Measurements from ENCODE around the gene CNOT11. TPM values are rescaled to one million over a fixed set of nuclear protein-coding genes. Genes with fewer than 3 reads are reported as not detected.
A peak's percentile ranks its signal among the peaks of the same experiment; 100 is the strongest.

The CNOT11 gene
- total RNA-seq, 1 donor from 2014 or later: 33.8 TPM

GRCh38 chr2:101272045-101272784 is 19.5 kb downstream of the CNOT11 start:
- intact Hi-C loops (cut with micrococcal nuclease): no loop called here
- Histone ChIP-seq H3K36me3 (peaks cover 81% of the 10 kb centered on the region), H3K27me3 (ENCODE audit: low read depth) (no peaks in the 10 kb centered on the region), H3K4me1 (peaks cover 15% of the 10 kb centered on the region), H3K9me3 (replicated peaks) (no peaks in the 10 kb centered on the region), H3K4me3 (no peak overlapping the region), H3K27ac (replicated peaks) (no peak overlapping the region)
- TF ChIP-seq CTCF (IDR thresholded peaks at IDR 0.05; ENCODE audit: borderline replicate concordance): no peak
- DNase-seq: no peak

DNA sequence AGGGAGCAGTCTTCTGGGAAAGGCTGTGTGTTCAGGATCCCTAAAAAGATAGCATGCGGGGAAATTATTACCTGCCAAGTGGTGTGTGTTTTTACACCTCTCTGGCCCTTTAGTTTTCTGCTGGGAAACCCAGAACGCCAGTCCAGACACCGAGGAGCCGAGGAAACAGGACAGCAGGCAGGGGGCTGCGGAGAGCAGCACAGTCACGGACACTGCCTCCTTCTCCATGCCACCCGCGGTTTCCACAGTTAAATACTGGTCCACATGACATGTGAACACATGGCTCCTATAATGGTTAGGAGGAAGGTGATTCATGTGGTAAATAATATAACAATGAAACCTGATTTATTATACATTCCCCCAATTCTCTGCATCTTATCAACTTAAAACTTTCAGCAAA is 20.4 kb downstream of the CNOT11 start:
- intact Hi-C loops (cut with micrococcal nuclease): no loop called here
- Histone ChIP-seq H3K36me3 (peaks cover 80% of the 10 kb centered on the region), H3K4me3 (no peak overlapping the region), H3K27me3 (ENCODE audit: low read depth) (no peaks in the 10 kb centered on the region), H3K27ac (replicated peaks) (no peak overlapping the region), H3K9me3 (replicated peaks) (no peaks in the 10 kb centered on the region), H3K4me1 (peaks cover 9% of the 10 kb centered on the region)
- no peak for TF ChIP-seq CTCF (IDR thresholded peaks at IDR 0.05; ENCODE audit: borderline replicate concordance)
- no peak for DNase-seq

- Histone ChIP-seq H3K4me3 (no peak overlapping the region), H3K9me3 (replicated peaks) (no peaks in the 10 kb centered on the region), H3K27ac (replicated peaks) (peak overlapping the region; percentile 0), H3K4me1 (peaks cover 16% of the 10 kb centered on the region), H3K27me3 (ENCODE audit: low read depth) (no peaks in the 10 kb centered on the region), H3K36me3 (peaks cover 79% of the 10 kb centered on the region)
- intact Hi-C loops (cut with micrococcal nuclease): no loop called here
- no peak for TF ChIP-seq CTCF (IDR thresholded peaks at IDR 0.05; ENCODE audit: borderline replicate concordance)
- no peak for DNase-seq
Observed at GRCh38 chr2:101274142-101274541, 21.5 kb downstream of the CNOT11 start.

DNA sequence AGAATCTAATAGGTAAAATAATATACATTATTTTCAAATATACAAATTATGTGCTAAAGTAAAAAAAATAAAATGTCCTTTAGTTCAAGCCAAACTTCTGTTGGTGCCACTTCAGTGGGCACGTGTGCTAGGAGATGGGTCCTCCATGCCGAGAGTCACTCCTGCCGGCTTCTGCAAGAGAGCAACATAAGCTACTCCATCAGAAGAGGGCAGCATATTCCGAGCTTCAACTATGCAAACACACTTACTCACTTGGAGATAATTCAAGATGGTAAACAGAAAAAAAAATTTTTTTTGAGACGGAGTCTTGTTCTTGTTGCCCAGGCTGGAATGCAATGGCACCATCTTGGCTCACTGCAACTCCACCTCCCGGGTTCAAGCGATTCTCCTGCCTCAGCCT is 24.4 kb downstream of the CNOT11 start:
- Histone ChIP-seq H3K27me3 (ENCODE audit: low read depth) (no peaks in the 10 kb centered on the region), H3K27ac (replicated peaks) (no peak overlapping the region)

DNA sequence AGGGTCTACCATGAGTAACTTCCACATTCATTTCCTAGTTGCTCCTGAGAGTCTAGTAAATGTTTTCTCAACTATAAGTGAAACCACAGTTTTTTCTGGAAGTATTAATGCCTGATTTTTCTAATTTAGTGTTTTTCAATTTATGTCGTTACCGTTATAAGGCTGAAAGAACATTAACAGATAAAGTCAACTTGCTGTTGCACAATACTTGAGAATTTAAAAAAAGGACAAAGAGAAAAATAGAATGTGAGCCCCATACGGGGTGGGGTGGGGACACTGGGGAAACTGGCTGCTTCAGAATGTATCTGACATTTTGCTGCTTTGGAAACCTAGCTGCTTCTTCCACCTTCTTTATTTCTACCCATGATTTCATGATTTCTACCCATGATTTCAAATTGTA is 26.2 kb downstream of the CNOT11 start:
- no peak for DNase-seq
- no peak for TF ChIP-seq CTCF (IDR thresholded peaks at IDR 0.05; ENCODE audit: borderline replicate concordance)
- peaks cover 82% of the 10 kb centered on the region for H3K36me3 ChIP-seq

More for the DNA sequence above, 24.4 kb downstream of the CNOT11 start:
- Histone ChIP-seq H3K4me3 (no peak overlapping the region), H3K4me1 (peaks cover 23% of the 10 kb centered on the region), H3K9me3 (replicated peaks) (no peaks in the 10 kb centered on the region), H3K36me3 (peaks cover 82% of the 10 kb centered on the region)
- no peak for TF ChIP-seq CTCF (IDR thresholded peaks at IDR 0.05; ENCODE audit: borderline replicate concordance)
- intact Hi-C loops (cut with micrococcal nuclease): no loop called here
- DNase-seq: no peak

More for the DNA sequence above, 26.2 kb downstream of the CNOT11 start:
- no peak overlapping the region for H3K27ac ChIP-seq (replicated peaks)
- H3K9me3 ChIP-seq (replicated peaks): no peaks in the 10 kb centered on the region
- H3K4me1 ChIP-seq: peaks cover 23% of the 10 kb centered on the region
- intact Hi-C loops (cut with micrococcal nuclease): no loop called here
- H3K27me3 ChIP-seq (ENCODE audit: low read depth): no peaks in the 10 kb centered on the region
- no peak overlapping the region for H3K4me3 ChIP-seq

Data from left ventricle myocardium inferior (tissue), 1 donor.